Psoas muscle (tissue), 8 donors: ENCODE results near the gene SH3TC1. TPM values are rescaled to one million over a fixed set of nuclear protein-coding genes. Genes with fewer than 3 reads are reported as not detected.
A peak's percentile ranks its signal among the peaks of the same experiment; 100 is the strongest.

Experiments
- ATAC-seq, 4 donors: fragments of 200-7000 bp; cut with Tn5 transposase; one replicate each; pipeline ENCODE4 v1.9.1; 2020; ENCODE audit warnings: moderate library complexity in 3 of 4, mild to moderate bottlenecking in 2 of 4
- DNase-seq, 2 donors: peaks; one replicate each; pipeline ENCODE4 v3.0.0-alpha.2; 2020
- H3K27ac ChIP-seq: fragments of 200-600 bp; one replicate; pipeline ENCODE4 v1.8.0; 2022
- H3K27me3 ChIP-seq, 3 donors: fragments of 200-600 bp in 1 of 3; one replicate each; pipeline versions ENCODE4 v1.6.1 to v1.8.0; 2013 to 2022; ENCODE audit warnings: low read length in 2 of 3, mild to moderate bottlenecking in 2 of 3, moderate library complexity in 1 of 3; ENCODE audit not compliant: insufficient read depth in 3 of 3
- H3K36me3 ChIP-seq, 2 donors: fragments of 200-600 bp in 1 of 2; one replicate each; pipeline versions ENCODE4 v1.6.1 to v1.8.0; 2013 to 2022; ENCODE audit warnings: low read depth in 1 of 2, mild to moderate bottlenecking in 1 of 2, moderate library complexity in 1 of 2; ENCODE audit not compliant: insufficient read depth in 1 of 2
- H3K4me1 ChIP-seq: fragments of 200-600 bp; one replicate; pipeline ENCODE4 v1.8.0; 2022
- H3K4me3 ChIP-seq: fragments of 200-600 bp; one replicate; pipeline ENCODE4 v1.8.0; 2022; ENCODE audit warnings: mild to moderate bottlenecking
- H3K9me3 ChIP-seq: fragments of 200-600 bp; one replicate; pipeline ENCODE4 v1.8.0; 2022
- WGBS, 3 donors: extraction: QIAGEN DNeasy Blood & Tissue Kit; methylation state at CpG; one replicate each; pipeline versions ENCODE4 v1.1.6 to v1.1.7; 2013; 5-methylcytosine and 5-hydroxymethylcytosine counted together
- intact Hi-C, 2 donors: fragments of 100-400 bp; cut with DNase I; formaldehyde crosslinking; loops; one replicate each; pipeline versions ENCODE4 v1.11.0 to v1.14.2; 2022
- polyA plus RNA-seq, 3 donors: library from polyadenylated mRNA; stranded (reverse); fragments of 200-250 nt; gene quantifications; one replicate each; pipeline ENCODE4 v1.2.3, GENCODE V29; 2013
- total RNA-seq, 4 donors: library from RNA; stranded (reverse); fragmentation: NEBNext Ultra II Directional in 2 of 4; extraction: Animal tissue kit (Norgen Biotek cat#: 25700) in 2 of 4; gene quantifications; one replicate each; pipeline versions ENCODE4 v1.2.1 to v1.2.4, GENCODE V29; 2021 to 2023
- TF ChIP-seq, protein P1 (sequence below): fragments of 200-600 bp; IDR thresholded peaks from one replicate; pipeline ENCODE4 v1.8.0; 2022; ENCODE audit warnings: antibody characterized with exemption
- donor health status: healthy with polysubstance abuse.
- donor health status: DM: no; HTN: no; CAD: no; lungs with moderate emphysema.
- donor health status: Bipolar disorder and iron deficiency.
- donor health status: healthy.
- donor health status: DM: yes; HTN: yes; CAD: no.
- donor health status: DM: no; HTN: no; CAD: no.
- donor health status: DM: no; HTN: no; CAD: no.
- donor health status: DM: yes; HTN: yes; CAD: no.

Gene SH3TC1
- total and polyA plus RNA-seq, 7 donors = 1.9 to 7.9 (median 4.7) TPM

DNA sequence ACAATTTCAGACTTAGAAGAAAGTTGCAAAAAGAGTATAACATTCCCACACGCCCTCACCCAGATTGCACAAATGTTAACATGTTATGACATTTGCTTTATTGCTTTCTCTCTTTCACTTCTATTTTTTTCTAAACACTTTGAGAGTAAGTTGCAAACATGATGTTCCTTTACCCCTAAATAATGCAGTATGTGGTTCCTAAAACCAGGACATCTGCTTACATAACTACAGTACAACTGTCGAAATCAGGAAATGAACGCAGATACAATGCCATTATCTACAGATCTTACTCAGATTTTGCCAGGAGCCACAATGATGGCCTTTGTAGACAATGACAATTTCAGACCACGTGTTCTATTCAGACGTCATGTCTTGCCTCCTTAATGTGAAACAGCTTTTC is 22.4 kb downstream of the SH3TC1 start:
- intact Hi-C loops = no loop called here
- DNase-seq (no peak), ATAC-seq (peak in 1 of 4 donors; percentile 6)
- TF ChIP-seq, protein P1, sequence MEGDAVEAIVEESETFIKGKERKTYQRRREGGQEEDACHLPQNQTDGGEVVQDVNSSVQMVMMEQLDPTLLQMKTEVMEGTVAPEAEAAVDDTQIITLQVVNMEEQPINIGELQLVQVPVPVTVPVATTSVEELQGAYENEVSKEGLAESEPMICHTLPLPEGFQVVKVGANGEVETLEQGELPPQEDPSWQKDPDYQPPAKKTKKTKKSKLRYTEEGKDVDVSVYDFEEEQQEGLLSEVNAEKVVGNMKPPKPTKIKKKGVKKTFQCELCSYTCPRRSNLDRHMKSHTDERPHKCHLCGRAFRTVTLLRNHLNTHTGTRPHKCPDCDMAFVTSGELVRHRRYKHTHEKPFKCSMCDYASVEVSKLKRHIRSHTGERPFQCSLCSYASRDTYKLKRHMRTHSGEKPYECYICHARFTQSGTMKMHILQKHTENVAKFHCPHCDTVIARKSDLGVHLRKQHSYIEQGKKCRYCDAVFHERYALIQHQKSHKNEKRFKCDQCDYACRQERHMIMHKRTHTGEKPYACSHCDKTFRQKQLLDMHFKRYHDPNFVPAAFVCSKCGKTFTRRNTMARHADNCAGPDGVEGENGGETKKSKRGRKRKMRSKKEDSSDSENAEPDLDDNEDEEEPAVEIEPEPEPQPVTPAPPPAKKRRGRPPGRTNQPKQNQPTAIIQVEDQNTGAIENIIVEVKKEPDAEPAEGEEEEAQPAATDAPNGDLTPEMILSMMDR = no peak
- Histone ChIP-seq H3K27me3 (no peaks in the 10 kb centered on the region), H3K4me3 (no peak overlapping the region), H3K27ac (no peak overlapping the region), H3K4me1 (no peaks in the 10 kb centered on the region), H3K36me3 (no peaks in the 10 kb centered on the region), H3K9me3 (no peaks in the 10 kb centered on the region)
- 61 to 72% (median 70%) methylated on average over 5 of the region's 5 CpGs for WGBS, 3 donors

DNA sequence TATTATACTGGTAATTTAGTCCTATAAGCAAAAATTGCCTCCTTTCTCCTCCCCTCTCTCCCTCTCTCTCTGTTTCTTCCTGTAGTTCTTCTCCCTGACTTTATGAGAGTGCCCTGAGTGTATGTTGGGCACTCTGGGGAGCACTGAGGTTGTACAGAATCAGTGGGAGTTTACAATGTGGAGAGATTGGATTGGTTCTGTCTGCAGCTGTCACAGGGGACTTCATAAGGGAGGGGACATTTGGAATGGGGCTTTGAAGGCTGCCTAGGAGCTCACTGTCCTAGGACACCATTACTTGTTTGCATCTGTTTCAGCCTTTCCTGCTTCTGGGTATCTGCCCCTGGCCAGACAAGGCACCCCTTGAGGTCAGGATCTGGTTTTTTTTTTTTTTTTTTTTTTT is 22.9 kb downstream of the SH3TC1 start:
- Histone ChIP-seq H3K27ac (no peak overlapping the region), H3K27me3 (no peaks in the 10 kb centered on the region), H3K36me3 (no peaks in the 10 kb centered on the region), H3K9me3 (no peaks in the 10 kb centered on the region), H3K4me3 (no peak overlapping the region), H3K4me1 (no peaks in the 10 kb centered on the region)
- intact Hi-C loops = no loop called here
- ATAC-seq = no peak
- DNase-seq = no peak
- TF ChIP-seq, protein P1 = no peak

DNA sequence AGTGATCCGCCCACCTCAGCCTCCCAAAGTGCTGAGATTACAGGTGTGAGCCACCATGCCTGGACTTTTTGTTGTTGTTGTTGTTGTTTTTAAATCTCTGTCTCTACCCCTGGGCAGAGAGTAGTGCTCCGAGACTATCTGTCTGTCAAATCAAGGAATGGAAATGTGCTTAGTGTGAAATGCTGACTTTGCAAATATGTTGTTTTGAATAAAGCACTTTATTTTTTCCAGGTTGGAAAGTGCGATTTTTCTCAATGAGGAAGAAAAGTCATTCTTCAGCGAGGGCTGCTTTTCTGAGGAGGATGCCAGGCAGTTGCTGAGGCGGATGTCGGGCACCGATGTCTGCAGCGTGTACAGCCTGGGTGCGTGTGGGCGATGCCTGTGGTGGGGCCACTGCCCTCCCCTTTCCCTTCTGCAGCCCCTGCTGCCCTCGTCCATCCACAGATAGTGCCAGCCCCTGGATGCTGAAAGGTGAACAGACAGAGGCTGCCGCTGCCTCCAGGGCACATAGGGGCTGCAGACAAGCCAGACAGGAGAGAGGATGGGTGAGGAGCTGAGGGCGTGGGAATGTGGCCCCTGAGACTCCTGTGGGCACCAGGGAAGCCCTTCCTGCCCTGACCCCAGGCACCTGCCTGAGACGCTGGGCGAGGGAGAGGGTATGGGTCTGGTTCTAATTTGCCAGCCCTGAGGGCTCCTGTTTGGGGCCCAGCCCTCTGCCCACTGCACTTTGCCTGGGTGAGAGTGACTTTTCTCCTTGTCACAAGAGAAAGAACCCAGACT is 23.7 kb downstream of the SH3TC1 start:
- H3K27me3 ChIP-seq = no peaks in the 10 kb centered on the region
- H3K4me3 ChIP-seq = no peak overlapping the region
- 94 to 95% (median 95%) methylated on average over 15 of the region's 15 CpGs for WGBS, 3 donors
- H3K9me3 ChIP-seq = no peaks in the 10 kb centered on the region
- TF ChIP-seq, protein P1 = no peak
- H3K27ac ChIP-seq = no peak overlapping the region
- ATAC-seq (no peak), DNase-seq (no peak)
- H3K36me3 ChIP-seq = no peaks in the 10 kb centered on the region
- peaks cover under 1% of the 10 kb centered on the region for H3K4me1 ChIP-seq
- intact Hi-C loops = no loop called here

DNA sequence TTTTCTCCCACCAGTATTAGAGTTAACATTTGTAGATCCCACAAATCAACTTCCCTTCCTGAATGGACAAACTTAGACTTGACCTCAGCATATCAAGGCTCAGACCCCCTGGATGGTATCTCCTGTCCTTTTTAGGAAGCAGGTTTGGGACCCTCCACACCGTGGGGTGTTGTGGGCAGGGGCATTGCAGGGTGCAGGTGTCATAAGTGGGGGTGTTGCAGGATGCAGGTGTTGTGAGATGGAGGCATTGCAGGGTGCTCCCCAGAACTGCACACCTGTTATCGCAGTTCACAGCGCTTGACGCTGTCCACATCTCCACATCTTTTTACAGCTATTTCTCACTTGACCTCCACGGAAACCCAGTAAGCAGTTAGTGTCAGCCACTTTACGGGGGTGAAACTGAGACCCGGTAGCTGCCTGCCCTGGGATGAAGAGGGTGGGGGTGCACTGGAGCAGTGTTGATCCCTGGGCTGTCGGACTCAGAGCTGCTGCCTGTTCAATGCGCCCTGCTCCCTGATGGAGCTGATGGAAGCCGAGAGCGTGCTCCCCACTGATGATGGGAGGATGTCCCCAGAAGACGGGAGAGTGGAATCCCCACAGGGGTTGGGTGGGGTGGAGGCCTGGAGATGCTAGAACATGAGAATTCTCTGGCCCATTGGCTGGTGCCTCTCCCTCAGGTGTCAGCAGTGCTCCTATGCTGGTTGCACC is 25.3 kb downstream of the SH3TC1 start:
- 84 to 92% (median 87%) methylated on average over 12 of the region's 12 CpGs for WGBS, 3 donors
- no peak for DNase-seq
- no peaks in the 10 kb centered on the region for H3K9me3 ChIP-seq
- no peaks in the 10 kb centered on the region for H3K27me3 ChIP-seq
- intact Hi-C loops = no loop called here
- no peak overlapping the region for H3K27ac ChIP-seq
- no peak overlapping the region for H3K4me3 ChIP-seq
- TF ChIP-seq, protein P1 = no peak
- ATAC-seq = no peak
- peaks cover 13% of the 10 kb centered on the region for H3K4me1 ChIP-seq
- H3K36me3 ChIP-seq = no peaks in the 10 kb centered on the region
